ENCODE results near the gene ROR2. TPM values are rescaled to one million over a fixed set of nuclear protein-coding genes. Genes with fewer than 3 reads are reported as not detected.

ROR2 gene
- total and polyA plus RNA-seq, 2 experiments from 2014 or later = 8.1 to 18.8 TPM

DNA sequence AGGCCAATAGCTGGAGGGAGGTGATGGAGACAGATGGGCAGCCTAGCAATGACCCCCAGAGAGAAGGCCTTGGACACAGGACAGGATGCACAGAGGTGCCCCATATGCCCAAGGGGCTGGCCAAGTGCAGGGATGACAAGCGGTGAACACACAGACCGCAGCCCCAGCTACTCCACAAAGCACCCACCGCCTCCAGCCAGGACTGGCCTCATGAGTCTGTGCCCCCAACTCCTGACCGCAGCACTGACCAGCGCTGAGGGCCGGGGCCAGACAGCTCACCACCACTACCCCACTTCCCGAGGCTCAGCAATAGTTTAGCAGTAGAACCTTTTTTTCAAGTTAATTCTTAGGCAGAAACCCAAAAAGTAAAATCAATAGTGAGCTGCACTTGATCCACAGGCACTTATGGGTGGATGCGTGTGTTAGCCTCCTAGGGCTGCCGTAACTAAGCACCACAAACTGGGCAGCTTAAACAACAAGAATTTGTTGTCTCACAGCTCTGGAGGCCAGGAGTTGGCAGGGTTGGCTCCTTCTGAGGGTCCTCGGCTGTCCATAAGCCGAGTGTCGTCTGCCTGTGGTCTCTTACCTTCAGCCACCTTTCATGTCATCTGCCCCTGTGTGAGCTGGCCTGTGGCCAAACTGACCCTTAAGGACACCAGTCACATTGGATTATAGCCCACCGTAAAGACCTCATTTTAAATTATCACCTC, 14.1 kb downstream of the ROR2 start:
- H4K20me1 ChIP-seq (replicated peaks; ENCODE audit: insufficient read depth) = peaks cover 6% of the 10 kb centered on the region; the same call in 1 of the 2 replicates
- DNase-seq (ENCODE audit: low spot score) (no peak), ATAC-seq (no peak)
- H3F3A ChIP-seq (replicated peaks; ENCODE audit: low read depth) = no peaks in the 10 kb centered on the region
- no peak overlapping the region for H3K4me2 ChIP-seq
- no peak overlapping the region for H3K4me3 Mint-ChIP-seq
- H3K36me3 Mint-ChIP-seq (ENCODE audit: low read depth) = peaks cover 10% of the 10 kb centered on the region; the same call in 2 of the 3 replicates
- H3K9me2 ChIP-seq (ENCODE audit: insufficient read depth) = 0 out of 2 replicates have a peak, but pooled peaks cover 3% of the 10 kb centered on the region
- no peak overlapping the region for H3K27ac ChIP-seq (ENCODE audit: low read depth)
- H3K4me3 ChIP-seq = no peak overlapping the region
- peaks cover 17% of the 10 kb centered on the region for H3K9me3 Mint-ChIP-seq
- peaks cover 22% of the 10 kb centered on the region for H3K4me1 Mint-ChIP-seq
- no peaks in the 10 kb centered on the region for H3K27me3 ChIP-seq (ENCODE audit: insufficient read depth)
- H3K36me3 ChIP-seq (ENCODE audit: insufficient read depth) = peaks cover under 1% of the 10 kb centered on the region; the same call in 1 of the 2 replicates
- no peaks in the 10 kb centered on the region for H3K27me3 Mint-ChIP-seq (ENCODE audit: insufficient read depth, low read depth, poor library complexity)
- peaks cover 26% of the 10 kb centered on the region for H3K79me2 ChIP-seq (replicated peaks; ENCODE audit: insufficient read depth)
- H3K4me1 ChIP-seq (ENCODE audit: insufficient read depth) = peaks cover 9% of the 10 kb centered on the region; the same call in 1 of the 2 replicates
- H2AFZ ChIP-seq = no peak overlapping the region
- H3K27ac Mint-ChIP-seq = no peak overlapping the region
- TF ChIP-seq, protein P1, sequence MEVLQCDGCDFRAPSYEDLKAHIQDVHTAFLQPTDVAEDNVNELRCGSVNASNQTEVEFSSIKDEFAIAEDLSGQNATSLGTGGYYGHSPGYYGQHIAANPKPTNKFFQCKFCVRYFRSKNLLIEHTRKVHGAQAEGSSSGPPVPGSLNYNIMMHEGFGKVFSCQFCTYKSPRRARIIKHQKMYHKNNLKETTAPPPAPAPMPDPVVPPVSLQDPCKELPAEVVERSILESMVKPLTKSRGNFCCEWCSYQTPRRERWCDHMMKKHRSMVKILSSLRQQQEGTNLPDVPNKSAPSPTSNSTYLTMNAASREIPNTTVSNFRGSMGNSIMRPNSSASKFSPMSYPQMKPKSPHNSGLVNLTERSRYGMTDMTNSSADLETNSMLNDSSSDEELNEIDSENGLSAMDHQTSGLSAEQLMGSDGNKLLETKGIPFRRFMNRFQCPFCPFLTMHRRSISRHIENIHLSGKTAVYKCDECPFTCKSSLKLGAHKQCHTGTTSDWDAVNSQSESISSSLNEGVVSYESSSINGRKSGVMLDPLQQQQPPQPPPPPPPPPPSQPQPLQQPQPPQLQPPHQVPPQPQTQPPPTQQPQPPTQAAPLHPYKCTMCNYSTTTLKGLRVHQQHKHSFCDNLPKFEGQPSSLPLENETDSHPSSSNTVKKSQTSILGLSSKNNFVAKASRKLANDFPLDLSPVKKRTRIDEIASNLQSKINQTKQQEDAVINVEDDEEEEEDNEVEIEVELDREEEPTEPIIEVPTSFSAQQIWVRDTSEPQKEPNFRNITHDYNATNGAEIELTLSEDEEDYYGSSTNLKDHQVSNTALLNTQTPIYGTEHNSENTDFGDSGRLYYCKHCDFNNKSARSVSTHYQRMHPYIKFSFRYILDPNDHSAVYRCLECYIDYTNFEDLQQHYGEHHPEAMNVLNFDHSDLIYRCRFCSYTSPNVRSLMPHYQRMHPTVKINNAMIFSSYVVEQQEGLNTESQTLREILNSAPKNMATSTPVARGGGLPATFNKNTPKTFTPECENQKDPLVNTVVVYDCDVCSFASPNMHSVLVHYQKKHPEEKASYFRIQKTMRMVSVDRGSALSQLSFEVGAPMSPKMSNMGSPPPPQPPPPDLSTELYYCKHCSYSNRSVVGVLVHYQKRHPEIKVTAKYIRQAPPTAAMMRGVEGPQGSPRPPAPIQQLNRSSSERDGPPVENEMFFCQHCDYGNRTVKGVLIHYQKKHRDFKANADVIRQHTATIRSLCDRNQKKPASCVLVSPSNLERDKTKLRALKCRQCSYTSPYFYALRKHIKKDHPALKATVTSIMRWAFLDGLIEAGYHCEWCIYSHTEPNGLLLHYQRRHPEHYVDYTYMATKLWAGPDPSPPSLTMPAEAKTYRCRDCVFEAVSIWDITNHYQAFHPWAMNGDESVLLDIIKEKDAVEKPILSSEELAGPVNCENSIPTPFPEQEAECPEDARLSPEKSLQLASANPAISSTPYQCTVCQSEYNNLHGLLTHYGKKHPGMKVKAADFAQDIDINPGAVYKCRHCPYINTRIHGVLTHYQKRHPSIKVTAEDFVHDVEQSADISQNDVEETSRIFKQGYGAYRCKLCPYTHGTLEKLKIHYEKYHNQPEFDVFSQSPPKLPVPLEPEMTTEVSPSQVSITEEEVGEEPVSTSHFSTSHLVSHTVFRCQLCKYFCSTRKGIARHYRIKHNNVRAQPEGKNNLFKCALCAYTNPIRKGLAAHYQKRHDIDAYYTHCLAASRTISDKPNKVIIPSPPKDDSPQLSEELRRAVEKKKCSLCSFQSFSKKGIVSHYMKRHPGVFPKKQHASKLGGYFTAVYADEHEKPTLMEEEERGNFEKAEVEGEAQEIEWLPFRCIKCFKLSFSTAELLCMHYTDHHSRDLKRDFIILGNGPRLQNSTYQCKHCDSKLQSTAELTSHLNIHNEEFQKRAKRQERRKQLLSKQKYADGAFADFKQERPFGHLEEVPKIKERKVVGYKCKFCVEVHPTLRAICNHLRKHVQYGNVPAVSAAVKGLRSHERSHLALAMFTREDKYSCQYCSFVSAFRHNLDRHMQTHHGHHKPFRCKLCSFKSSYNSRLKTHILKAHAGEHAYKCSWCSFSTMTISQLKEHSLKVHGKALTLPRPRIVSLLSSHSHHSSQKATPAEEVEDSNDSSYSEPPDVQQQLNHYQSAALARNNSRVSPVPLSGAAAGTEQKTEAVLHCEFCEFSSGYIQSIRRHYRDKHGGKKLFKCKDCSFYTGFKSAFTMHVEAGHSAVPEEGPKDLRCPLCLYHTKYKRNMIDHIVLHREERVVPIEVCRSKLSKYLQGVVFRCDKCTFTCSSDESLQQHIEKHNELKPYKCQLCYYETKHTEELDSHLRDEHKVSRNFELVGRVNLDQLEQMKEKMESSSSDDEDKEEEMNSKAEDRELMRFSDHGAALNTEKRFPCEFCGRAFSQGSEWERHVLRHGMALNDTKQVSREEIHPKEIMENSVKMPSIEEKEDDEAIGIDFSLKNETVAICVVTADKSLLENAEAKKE (CRISPR knock-in tag; IDR thresholded peaks at IDR 0.05) = no peak
- TF ChIP-seq, protein P2, sequence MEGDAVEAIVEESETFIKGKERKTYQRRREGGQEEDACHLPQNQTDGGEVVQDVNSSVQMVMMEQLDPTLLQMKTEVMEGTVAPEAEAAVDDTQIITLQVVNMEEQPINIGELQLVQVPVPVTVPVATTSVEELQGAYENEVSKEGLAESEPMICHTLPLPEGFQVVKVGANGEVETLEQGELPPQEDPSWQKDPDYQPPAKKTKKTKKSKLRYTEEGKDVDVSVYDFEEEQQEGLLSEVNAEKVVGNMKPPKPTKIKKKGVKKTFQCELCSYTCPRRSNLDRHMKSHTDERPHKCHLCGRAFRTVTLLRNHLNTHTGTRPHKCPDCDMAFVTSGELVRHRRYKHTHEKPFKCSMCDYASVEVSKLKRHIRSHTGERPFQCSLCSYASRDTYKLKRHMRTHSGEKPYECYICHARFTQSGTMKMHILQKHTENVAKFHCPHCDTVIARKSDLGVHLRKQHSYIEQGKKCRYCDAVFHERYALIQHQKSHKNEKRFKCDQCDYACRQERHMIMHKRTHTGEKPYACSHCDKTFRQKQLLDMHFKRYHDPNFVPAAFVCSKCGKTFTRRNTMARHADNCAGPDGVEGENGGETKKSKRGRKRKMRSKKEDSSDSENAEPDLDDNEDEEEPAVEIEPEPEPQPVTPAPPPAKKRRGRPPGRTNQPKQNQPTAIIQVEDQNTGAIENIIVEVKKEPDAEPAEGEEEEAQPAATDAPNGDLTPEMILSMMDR (conservative IDR thresholded peaks at IDR 0.05; ENCODE audit: low read depth in 2 of 2) = no peak
- TF ChIP-seq EZH2phosphoT487 (IDR thresholded peaks at IDR 0.05; ENCODE audit: unreplicated experiment) (no peak), EZH2 (IDR thresholded peaks at IDR 0.05; ENCODE audit: low read depth, unreplicated experiment) (no peak), NANOG (IDR thresholded peaks at IDR 0.05; ENCODE audit: borderline replicate concordance) (no peak), POLR2AphosphoS5 (IDR thresholded peaks at IDR 0.05; ENCODE audit: low read depth) (no peak), STAT1 (IDR thresholded peaks at IDR 0.05; ENCODE audit: unreplicated experiment) (no peak), JUNB (IDR thresholded peaks at IDR 0.05; ENCODE audit: unreplicated experiment) (no peak)
- TF ChIP-seq, protein P3, sequence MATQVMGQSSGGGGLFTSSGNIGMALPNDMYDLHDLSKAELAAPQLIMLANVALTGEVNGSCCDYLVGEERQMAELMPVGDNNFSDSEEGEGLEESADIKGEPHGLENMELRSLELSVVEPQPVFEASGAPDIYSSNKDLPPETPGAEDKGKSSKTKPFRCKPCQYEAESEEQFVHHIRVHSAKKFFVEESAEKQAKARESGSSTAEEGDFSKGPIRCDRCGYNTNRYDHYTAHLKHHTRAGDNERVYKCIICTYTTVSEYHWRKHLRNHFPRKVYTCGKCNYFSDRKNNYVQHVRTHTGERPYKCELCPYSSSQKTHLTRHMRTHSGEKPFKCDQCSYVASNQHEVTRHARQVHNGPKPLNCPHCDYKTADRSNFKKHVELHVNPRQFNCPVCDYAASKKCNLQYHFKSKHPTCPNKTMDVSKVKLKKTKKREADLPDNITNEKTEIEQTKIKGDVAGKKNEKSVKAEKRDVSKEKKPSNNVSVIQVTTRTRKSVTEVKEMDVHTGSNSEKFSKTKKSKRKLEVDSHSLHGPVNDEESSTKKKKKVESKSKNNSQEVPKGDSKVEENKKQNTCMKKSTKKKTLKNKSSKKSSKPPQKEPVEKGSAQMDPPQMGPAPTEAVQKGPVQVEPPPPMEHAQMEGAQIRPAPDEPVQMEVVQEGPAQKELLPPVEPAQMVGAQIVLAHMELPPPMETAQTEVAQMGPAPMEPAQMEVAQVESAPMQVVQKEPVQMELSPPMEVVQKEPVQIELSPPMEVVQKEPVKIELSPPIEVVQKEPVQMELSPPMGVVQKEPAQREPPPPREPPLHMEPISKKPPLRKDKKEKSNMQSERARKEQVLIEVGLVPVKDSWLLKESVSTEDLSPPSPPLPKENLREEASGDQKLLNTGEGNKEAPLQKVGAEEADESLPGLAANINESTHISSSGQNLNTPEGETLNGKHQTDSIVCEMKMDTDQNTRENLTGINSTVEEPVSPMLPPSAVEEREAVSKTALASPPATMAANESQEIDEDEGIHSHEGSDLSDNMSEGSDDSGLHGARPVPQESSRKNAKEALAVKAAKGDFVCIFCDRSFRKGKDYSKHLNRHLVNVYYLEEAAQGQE (IDR thresholded peaks at IDR 0.05; ENCODE audit: unreplicated experiment) = no peak

Data from GM23338 (cell line).